COLO829 (cell line): Measurements from ENCODE around the gene PYROXD2.

ENCODE experiments used
- DNase-seq: peaks from one replicate; pipeline ENCODE4 v3.0.0; 2012; ENCODE audit warnings: low spot score

PYROXD2 gene

DNA sequence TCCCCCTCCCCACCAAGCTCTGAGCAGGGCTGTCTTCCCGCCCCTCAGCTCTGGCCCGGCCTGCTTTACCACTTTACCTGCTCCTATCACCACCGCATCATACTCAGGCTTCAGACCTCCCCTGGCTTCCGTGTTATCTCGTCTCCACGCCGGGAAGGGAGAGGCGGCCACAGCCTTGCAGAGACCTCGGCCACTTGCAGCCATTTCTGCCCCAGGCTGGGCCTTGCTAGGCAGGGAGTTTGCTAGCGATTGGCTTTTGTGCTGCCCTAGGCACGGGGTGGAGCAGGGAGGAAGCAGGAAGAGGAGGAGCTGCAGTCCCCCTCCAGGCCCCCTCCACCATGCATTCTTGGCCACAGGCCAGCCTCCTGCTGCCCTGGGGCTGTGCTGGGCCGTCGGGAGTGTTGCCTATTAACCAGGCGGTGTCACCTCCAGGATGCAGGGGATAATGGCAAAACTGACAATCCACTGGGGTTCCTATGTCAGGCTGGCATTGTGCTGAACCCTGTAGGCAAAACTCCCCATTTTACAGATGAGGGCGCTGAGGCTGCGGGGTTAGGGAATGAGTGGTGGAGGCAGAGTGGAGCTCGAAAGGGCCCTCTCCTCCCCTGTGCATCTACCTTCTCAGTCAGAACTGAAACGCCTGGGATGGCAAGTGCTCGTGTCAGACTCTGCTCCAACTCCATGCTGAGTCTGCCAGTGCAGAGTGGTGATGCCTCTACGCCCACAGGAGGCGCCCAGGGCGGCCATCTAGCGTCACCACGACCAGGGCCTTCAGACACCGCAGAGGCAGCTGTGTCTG is at the start of gene PYROXD2:
TSS of gene PYROXD2 (minus strand) at position 251 of the 799 bp plus-strand sequence. CDS start at position 204, 47 bp downstream.
- DNase-seq: peak; percentile 91

DNA sequence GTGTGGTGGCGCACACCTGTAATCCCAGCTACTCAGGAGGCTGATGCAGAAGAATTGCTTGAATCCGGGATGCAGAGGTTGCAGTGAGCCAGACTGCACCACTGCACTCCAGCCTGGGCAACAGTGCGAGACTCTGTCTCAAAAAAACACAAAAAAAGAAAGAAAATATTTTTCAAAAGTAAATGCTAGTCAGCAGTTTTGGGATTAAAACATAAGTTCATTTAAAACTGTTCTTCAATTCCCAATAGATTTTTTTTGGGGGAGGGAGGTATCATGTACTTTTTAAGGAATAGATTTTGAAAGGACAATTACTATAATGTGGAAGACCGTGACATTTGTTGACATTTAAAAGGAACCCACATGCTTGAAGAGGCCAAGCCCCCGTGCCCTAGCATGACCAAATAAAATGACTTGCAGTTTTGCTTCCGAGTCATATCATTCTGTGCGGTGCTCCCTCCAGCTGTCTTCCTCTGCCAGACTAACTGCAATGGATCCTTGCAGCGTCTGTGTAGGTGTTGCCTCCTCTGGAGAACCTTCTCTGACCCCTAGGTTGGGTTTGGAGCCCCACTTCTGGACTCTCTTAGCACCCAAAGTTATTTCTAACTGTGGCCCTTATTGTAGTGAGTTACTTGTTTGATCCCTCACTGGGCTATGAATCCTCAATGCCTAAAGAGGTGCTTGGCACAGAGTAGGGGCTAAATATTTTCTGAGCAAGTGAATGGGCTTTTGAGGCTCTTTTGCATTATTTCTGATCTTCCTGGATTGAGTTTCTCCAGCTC is 49.2 kb upstream of the PYROXD2 start:
- DNase-seq: no peak

DNA sequence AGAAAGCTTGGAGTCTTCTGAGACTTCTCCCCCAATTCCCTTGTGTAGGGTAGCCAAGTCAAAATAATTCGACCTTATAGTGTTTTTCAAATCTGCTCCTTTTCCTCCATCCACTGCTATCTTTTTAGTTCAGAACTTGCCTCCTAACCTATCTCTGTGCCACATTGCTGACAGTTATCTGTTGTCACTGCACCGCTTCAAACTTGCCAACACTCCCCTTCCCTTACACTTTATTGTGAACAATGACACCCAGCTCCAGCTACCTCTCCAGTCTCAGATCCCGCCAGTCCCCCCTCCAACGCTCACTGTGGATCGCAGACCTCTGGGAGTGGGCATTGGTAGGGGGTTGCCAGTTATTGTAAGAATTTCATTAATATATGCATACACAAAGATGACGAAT is 48.0 kb upstream of the PYROXD2 start:
- no peak for DNase-seq

DNA sequence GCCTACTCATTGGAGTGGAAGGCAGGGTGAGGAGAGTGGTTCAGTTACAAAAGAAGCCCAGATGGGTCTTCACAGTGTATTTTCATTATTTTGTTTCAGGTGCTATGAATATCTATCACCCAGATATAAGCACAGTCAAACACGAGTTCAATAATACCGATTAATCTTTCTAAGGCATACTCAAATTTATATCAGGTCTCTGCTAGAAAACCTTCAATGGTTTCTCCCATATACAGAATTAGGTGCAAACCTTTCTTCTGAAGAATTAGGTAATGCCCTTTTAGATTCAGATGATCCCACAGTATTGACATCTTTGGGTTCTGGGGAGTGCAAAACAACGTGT is 46.5 kb upstream of the PYROXD2 start:
- DNase-seq: no peak

DNA sequence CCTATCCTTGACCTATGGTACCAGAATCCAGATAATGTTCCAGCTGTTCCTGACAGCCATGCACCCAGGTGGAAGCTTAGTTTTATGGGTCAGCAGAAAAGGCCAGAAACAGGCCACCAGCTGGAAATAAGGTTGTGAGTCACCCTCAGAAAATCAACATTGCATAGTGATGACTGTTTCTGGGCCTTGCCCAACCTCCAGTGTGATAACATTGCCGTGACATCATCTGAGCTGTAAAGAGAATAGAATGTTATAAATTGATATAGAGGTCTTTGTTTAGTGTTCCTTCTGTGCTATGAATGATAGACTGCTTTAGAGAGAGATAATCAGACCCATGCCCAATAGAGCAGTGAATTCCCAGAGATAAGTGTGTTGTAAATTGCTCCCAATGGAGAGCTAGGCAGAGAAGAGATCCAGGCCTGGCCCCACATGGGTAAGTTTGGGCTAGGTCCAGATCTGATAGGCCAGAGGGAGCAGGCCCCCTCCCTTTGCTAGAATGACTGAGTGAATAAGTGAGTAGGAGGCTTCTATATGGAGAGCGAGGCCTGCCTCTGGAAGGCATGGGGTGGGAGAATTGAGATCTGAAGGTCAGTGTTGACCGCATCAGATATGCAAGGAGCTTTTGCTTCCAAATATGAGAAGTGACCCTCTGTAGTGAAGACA is 46.0 kb upstream of the PYROXD2 start:
- peak; percentile 65 for DNase-seq

DNA sequence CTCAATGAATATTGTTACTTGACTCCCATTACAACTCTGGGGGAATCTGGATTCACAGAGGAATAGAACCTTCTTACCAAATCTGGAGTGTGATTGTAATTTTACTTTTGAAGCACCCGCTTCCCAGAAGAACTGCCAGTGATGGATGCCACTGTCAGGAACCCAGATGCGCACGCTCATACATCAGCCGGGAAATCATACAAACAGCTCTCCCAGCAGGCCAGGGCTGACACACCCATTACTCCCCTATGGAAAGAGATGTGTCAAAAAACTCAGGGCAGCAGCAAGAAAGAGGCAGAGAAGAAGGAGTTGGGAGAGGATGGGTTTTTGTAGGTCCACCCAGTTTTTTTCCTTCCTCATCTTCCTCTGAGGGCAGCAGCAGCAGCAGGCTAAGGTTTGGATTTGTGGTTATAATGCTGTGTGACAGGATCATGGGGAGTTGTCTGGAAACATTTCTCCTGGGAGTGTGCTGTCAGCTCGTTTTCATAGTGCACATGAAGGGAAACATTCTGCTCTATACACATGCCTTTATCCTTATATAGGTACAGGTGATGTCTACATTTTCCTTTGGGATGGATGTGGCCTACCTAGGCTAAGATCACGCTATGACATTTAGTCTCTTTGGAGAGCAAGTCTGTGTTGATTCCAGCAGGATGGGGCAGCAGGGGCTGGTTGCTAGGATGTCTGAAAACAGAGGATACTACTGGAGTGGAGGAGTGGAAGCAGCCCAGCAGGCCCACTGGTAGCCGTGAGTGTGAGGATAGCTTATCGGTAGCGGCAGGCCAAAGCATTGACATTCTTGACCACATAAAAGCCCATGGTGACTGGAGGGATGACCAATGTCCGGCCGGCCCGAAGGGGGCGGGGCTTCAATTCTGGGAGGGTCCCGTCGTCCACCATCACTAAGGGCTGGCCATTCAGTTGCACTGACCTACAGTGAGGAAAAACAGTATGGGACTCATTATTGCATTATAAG is 44.1 kb upstream of the PYROXD2 start:
- DNase-seq: no peak

DNA sequence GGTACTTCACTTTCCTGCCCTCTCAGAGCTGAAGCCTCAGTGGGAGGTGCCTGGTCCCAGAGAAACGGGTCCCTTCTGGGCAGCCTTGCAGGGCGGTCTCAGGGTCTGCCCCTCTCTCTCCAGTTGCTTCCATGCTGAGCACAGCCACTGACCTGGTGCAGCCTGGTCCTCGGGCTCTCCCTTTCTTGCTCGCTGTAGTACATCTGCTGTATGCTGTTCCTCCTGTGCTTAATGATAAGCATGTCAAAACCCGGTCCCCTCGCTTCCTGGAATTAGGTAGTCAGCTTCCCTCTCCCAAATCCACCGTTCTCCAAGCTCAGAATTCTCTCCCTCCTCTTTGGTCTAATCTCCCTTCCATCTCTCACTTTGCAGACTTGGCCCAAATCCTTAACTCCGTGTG is 42.7 kb upstream of the PYROXD2 start:
- no peak for DNase-seq

DNA sequence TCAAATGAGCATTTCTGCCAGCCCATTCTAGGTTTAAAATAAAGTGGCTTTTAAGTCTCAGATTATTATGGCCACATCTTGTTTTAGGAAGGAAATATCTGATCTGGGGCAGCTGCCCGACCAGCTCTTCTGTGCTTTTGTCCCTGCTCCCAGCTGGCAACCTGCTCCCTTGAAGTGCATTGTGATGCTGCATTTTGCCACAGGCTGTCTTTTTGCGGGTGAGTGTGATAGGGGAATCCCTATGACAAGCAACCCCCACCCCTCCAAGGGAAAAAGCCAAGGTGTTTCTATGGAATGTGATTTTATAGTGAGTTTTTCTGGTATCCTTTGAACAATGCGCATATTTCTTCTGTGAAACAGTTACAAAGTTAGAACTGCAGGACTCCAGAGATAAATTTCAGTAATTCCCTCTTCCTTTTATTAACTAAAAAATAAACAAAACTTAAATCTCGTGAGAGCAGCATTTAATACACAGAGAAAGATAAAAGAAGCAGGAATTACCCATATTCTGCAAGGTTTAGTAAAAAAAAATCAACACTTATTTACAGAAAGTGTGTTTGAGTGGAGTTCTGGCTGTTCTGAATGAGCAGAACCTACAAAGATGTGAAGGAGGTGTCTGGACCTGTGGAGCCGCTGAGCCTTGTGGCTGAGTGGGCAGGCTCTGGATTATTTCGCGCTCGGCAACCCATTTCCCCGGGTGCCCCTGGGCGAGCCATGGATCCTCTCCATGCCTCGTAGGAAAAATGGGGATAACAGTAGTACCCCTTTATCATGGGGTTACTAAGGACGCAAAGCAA is 41.9 kb upstream of the PYROXD2 start:
- DNase-seq: no peak

DNA sequence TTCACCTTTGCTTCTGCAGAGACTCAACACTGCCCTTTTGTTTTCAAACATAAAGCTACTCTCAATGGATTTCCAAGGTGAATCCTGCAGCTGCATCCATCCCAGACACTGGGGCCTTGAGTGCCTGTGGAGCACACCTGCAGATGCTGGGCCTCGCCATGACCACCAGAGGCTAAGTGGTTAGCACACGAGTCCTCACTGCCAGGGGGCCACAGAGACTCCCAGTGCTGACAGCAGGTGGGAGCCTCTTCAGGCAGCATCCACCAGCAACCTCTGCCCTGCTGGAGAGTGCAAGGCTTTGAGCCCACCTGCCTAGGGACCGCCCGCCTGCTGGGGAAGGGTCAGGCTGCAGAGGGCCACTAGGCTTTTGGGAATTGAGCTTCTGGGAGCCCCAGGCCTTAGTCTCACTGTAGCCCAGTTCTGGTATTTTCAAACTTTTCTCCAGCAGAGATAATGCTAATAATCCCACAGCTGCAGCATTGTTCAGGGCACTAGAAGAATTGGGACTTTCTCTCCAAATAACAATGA is 41.1 kb upstream of the PYROXD2 start:
- DNase-seq: no peak

DNA sequence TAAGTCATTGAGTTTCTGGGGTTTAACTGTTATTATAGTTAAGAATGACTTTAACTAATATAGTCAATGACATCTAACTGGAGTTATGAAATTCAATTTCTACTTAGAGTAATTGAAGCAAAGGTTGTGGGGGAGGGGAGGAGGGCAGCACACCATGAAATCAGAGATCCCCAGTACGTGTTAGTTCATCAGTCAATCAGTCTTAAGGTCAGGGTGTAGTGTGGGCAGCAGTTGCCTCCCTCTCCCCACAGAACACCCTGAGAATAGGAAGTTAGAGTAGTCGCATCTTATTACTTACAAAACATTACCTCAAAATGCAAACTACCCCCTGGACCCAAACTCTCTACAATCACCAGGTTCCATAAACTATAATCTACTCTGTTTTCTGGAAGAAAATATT is 38.7 kb upstream of the PYROXD2 start:
- DNase-seq: no peak

DNA sequence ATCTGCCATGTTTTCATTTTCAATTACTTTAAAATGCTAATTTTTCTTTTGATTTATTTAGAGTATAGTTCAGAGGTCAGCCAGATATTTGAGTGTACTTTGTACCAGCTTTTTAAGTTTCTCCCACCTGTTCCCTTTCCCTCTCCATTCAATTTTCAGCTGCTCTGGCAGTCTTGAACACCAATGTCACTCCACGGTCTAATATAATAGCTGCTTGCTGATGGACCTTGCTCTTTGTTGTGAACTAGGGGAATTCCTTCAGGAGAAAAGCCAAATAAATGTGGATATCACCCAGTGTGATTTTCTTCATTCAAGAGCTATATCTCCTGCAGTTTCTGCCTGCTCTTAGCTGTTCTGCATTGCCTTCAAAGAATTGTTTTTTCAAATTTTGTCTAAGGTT is 35.6 kb upstream of the PYROXD2 start:
- no peak for DNase-seq

DNA sequence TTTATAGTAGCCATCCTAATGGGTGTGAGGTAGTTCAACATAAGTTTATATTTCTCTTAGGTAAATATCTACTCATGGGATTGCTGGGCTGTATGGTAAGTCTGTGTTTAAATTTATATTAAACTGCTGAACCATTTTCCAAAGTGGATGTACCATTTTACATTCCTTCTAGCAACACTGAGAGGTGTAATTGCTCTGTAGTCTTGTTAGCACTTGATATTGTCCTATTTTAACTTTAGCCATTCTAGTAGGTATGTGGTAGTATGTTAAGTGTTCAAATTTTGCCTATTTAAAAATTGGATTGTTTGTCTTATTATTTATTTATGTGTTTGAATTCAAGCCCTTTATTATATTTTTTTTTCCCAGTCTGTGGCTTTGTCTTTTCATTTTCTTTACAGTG is 34.3 kb upstream of the PYROXD2 start:
- no peak for DNase-seq

DNA sequence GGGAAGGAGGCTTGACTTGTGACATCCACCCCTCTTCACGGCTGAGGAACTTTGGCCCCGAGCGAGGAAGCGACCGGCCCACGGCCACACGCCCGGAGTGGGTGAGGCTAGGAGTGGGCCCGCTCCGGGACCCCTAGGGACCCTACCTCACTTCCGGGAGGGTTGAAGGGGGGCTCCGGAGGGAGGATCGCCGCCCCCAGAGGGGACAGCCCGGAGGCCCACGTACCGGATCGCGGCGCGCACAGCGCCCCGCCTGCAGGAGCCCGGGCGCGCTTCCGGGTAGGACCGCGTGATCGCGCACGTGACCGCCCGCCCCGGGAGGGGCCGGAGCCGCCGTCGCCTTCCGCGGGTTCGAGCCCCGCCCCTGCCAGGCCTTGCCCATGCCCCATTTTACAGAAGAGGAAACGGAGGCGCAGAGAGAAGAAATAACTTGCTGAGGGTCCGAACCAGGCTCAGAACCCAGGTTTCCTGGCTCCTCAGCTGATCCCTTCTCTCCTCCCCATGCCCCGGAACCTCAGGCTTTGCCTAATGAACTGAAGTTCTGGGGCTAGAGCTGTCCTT is 31.8 kb upstream of the PYROXD2 start, which contains the start of gene HPS1:
TSS of gene HPS1 (minus strand) at position 275 of the 561 bp plus-strand sequence. CDS start 3,695 bp downstream, outside the sequence.
- DNase-seq: peak; percentile 63

DNA sequence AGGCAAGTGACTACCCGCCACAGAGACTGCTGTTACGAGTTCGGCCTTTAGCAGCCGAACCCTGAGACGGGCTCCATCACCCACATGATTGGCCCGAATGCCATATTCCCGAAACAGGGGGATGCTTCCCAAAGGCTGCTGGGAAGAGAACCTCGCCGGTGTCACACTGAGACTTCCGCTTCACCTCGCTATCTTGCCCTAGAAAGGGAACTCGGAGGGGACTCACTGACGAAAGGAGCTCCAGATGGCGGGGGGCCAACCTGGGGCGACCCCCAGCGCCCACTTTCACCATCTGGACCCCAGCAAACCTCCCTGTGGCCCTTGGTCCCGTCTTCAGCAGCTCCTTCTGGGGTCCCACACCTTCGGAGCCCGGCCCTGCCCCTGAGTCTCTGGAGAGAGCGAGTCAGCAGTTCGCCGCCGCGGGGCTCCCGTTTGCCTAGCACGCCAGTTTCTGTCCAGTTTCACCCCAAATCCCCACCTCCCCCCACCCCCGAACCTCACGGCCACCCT is 31.2 kb upstream of the PYROXD2 start:
- no peak for DNase-seq

DNA sequence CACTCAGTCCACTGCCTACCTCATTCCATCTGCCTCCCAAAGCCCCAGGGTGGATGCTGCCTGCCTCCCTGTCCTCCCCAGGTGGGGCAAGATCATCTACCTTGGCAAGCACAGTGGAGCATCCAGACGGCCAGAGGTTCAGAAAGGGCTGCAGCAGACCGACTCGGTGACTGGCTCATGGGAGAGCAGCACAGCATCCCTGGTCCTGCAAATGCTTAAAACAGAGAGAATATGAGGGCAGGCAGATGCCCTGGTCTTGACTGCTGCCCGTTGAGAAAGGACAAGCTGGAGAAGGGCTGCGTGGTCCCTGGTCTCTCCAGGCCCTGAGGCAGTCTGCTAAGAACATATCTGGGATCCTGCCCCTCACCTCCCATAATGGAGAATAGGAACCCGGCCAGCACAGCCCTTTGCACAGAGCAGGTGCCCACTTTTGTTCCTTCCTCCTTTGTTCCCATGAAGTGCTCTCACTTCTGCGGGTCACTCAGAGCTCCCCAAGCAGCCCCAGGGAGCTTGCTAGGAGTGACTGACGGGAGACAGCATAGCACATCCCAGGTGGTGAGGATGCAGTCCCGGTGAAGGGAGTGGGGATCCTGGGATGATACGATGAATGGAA is 30.3 kb upstream of the PYROXD2 start:
- DNase-seq: no peak

DNA sequence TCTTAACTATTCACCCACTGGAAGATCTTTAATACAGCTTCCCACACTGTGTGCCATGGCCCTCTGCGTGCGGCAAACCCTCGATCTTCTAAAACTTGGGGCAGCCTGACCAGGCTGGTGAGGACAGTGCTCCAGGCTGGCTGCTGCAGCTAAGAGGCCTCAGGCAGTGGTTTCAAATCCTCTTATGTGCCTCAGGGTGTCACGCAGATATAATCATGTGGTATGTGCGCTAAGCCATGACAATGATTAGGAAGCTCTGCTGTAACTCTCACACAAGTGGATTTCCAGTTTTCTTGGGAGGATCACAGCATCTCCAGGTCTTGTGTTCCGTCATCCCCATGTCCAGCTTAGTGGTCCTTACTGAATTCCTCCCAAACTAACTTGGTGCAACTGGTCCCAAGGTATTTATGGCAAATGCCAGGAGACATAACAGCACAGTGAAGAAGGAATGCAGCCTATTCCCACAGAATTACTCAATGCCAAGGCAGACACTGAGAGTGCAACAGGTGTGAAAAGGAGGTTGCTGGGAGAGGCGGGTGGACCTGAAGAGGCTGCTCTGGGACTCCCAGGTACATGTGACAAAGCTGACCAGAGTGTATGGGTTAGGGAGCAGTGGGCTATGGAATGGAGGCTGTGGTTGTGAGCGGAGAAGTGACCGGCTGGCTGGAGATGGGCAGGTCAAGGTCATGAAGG is 29.5 kb upstream of the PYROXD2 start:
- no peak for DNase-seq

DNA sequence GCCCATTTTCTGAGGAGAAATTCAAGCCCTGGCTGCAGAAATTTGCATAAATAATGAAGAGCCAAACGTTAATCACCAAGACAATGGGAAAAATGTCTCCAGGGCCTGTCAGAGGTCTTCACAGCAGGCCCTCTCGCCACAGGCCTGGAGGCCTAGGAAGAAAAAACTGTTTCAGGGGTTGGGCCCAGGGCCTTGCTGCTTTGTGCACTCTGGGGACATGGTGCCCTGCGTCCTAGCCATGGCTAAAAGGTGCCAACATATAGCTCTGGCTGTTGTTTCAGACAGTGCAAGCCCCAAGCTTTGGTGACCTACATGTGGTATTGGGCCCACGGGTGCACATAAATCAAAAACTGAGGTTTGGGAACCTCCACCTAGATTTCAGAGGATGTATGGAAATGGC is 23.7 kb upstream of the PYROXD2 start:
- DNase-seq: no peak

DNA sequence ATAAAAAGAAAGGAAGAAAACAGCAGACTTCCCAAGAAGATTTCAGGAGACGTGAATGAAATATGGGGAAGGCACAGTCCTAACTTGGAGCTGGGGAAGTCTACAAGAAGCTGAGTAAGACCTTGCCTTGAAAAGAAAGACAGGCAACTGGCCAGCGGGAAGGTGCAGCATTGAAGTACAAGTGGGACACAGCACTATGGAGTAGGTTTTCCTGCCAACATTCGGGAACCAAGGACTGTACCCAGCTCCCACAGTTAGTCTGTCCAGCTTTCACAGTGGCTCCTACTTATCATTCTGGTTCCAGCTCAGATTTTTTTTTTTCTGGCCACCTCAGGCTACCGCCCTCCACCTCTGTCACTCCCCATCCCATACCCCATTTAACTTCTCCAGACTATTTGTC is 21.7 kb upstream of the PYROXD2 start:
- DNase-seq: no peak

DNA sequence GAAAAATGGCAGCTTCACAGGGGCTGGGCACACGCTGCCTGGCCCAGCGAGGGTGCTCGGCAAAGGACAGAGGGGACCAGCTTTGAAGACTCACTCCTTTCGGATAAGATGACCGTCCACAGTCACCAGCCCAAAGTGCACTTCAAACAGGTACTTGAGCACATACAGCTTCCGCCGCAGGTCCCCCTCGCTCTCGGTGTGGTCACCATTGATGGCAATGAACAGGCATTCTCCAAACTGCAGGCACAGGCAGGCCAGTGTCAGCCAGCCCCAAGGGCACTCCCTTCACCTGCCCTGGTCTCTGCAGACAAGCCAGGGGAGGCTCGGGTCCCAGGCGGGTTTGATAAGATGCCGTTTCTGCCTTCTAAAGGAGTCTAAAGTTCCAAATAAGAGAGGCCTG is 20.2 kb upstream of the PYROXD2 start:
- no peak for DNase-seq
